ENCODE measurements around the gene EHD4. TPM values are rescaled to one million over a fixed set of nuclear protein-coding genes. Genes with fewer than 3 reads are reported as not detected.

The EHD4 gene
- total and polyA plus RNA-seq, 9 of the 15 experiments (the other 6 are each of a cell fraction or from before 2014, with no cell fraction given): 0.89 to 10.3 (median 6.4) TPM

DNA sequence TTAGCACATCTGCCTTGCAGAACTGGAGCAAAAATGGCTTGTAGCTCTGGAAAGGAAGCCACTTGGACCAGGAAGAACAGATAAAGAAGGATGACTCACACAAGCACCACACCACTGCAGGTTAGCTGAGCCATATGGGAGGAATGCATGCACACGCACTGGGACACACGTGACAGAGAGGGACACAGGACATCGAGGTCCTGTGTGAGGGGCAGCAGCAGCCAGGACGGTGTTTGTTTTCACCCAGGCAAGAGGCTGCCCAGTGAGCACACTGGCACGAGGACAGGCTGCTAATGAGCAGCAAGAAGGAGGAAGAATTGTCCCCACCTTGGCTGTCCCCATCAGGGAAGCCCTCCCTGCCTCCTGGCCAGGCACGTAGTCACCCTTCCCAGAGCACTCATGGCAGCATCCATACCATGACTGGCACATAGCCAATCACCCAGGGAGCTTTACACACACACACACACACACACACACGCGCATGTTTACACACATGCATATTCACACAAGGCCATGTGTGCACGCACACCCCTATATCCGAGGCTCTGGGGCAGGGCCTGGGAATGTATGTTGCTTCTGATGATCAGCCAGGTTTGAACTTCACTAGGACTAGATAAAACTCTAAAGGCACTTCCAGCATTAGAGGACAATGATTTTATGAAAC lies 54.5 kb downstream of the EHD4 start (continued):
- TF ChIP-seq, protein P1, sequence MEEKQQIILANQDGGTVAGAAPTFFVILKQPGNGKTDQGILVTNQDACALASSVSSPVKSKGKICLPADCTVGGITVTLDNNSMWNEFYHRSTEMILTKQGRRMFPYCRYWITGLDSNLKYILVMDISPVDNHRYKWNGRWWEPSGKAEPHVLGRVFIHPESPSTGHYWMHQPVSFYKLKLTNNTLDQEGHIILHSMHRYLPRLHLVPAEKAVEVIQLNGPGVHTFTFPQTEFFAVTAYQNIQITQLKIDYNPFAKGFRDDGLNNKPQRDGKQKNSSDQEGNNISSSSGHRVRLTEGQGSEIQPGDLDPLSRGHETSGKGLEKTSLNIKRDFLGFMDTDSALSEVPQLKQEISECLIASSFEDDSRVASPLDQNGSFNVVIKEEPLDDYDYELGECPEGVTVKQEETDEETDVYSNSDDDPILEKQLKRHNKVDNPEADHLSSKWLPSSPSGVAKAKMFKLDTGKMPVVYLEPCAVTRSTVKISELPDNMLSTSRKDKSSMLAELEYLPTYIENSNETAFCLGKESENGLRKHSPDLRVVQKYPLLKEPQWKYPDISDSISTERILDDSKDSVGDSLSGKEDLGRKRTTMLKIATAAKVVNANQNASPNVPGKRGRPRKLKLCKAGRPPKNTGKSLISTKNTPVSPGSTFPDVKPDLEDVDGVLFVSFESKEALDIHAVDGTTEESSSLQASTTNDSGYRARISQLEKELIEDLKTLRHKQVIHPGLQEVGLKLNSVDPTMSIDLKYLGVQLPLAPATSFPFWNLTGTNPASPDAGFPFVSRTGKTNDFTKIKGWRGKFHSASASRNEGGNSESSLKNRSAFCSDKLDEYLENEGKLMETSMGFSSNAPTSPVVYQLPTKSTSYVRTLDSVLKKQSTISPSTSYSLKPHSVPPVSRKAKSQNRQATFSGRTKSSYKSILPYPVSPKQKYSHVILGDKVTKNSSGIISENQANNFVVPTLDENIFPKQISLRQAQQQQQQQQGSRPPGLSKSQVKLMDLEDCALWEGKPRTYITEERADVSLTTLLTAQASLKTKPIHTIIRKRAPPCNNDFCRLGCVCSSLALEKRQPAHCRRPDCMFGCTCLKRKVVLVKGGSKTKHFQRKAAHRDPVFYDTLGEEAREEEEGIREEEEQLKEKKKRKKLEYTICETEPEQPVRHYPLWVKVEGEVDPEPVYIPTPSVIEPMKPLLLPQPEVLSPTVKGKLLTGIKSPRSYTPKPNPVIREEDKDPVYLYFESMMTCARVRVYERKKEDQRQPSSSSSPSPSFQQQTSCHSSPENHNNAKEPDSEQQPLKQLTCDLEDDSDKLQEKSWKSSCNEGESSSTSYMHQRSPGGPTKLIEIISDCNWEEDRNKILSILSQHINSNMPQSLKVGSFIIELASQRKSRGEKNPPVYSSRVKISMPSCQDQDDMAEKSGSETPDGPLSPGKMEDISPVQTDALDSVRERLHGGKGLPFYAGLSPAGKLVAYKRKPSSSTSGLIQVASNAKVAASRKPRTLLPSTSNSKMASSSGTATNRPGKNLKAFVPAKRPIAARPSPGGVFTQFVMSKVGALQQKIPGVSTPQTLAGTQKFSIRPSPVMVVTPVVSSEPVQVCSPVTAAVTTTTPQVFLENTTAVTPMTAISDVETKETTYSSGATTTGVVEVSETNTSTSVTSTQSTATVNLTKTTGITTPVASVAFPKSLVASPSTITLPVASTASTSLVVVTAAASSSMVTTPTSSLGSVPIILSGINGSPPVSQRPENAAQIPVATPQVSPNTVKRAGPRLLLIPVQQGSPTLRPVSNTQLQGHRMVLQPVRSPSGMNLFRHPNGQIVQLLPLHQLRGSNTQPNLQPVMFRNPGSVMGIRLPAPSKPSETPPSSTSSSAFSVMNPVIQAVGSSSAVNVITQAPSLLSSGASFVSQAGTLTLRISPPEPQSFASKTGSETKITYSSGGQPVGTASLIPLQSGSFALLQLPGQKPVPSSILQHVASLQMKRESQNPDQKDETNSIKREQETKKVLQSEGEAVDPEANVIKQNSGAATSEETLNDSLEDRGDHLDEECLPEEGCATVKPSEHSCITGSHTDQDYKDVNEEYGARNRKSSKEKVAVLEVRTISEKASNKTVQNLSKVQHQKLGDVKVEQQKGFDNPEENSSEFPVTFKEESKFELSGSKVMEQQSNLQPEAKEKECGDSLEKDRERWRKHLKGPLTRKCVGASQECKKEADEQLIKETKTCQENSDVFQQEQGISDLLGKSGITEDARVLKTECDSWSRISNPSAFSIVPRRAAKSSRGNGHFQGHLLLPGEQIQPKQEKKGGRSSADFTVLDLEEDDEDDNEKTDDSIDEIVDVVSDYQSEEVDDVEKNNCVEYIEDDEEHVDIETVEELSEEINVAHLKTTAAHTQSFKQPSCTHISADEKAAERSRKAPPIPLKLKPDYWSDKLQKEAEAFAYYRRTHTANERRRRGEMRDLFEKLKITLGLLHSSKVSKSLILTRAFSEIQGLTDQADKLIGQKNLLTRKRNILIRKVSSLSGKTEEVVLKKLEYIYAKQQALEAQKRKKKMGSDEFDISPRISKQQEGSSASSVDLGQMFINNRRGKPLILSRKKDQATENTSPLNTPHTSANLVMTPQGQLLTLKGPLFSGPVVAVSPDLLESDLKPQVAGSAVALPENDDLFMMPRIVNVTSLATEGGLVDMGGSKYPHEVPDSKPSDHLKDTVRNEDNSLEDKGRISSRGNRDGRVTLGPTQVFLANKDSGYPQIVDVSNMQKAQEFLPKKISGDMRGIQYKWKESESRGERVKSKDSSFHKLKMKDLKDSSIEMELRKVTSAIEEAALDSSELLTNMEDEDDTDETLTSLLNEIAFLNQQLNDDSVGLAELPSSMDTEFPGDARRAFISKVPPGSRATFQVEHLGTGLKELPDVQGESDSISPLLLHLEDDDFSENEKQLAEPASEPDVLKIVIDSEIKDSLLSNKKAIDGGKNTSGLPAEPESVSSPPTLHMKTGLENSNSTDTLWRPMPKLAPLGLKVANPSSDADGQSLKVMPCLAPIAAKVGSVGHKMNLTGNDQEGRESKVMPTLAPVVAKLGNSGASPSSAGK (IDR thresholded peaks at IDR 0.05): peak; percentile 90
- no peak for TF ChIP-seq ZNF224 (CRISPR knock-in tag; IDR thresholded peaks at IDR 0.05)
- no peak for TF ChIP-seq KAT2B (IDR thresholded peaks at IDR 0.05; ENCODE audit: low read depth, low read length)
- no peak for TF ChIP-seq ZNF384 (IDR thresholded peaks at IDR 0.05; ENCODE audit: low read depth, low read length)
- 0 out of 2 replicates have a peak, but pooled peaks have one; percentile 36 for TF ChIP-seq ATF7 (IDR thresholded peaks at IDR 0.05)
- TF ChIP-seq GATAD2B (IDR thresholded peaks at IDR 0.05; ENCODE audit: borderline replicate concordance): no peak
- TF ChIP-seq THRAP3 (IDR thresholded peaks at IDR 0.05; ENCODE audit: borderline replicate concordance): no peak
- TF ChIP-seq XRCC5 (IDR thresholded peaks at IDR 0.05; ENCODE audit: low read depth, low read length): no peak
- TF ChIP-seq FOXK2 (conservative IDR thresholded peaks at IDR 0.05 in 1 of 2, IDR thresholded peaks at IDR 0.05 in 1 of 2; ENCODE audit: low read depth in 2 of 2): no peak
- TF ChIP-seq ZNF232 (CRISPR knock-in tag; IDR thresholded peaks at IDR 0.05): no peak
- no peak for TF ChIP-seq TBL1XR1 (IDR thresholded peaks at IDR 0.05; ENCODE audit: low read length in 2 of 2)
- no peak for TF ChIP-seq ZSCAN29 (IDR thresholded peaks at IDR 0.05)
- TF ChIP-seq SRSF3 (IDR thresholded peaks at IDR 0.05; ENCODE audit: insufficient read depth, low read length): no peak
- TF ChIP-seq NFIC (IDR thresholded peaks at IDR 0.05): peak; percentile 65
- TF ChIP-seq TBP (optimal IDR thresholded peaks at IDR 0.05; ENCODE audit: low read depth, low read length): no peak

All from K562 (cell line).